Lung (tissue), 12 donors: Measurements from ENCODE around the gene STUB1. TPM values are rescaled to one million over a fixed set of nuclear protein-coding genes. Genes with fewer than 3 reads are reported as not detected.

Experiments
- ATAC-seq: fragments of 200-7000 bp; cut with Tn5 transposase; one replicate; pipeline ENCODE4 v1.9.1; 2020; ENCODE audit warnings: moderate number of reproducible peaks; ENCODE audit not compliant: insufficient read depth, low FRiP score
- DNase-seq, 3 donors: peaks; one replicate each; pipeline ENCODE4 v3.0.0-alpha.2; 2013 to 2017
- H3K27ac ChIP-seq, 2 donors: one replicate each; pipeline ENCODE4 v1.5.1; 2013; ENCODE audit warnings: mild to moderate bottlenecking in 2 of 2, moderate library complexity in 2 of 2, control low read depth in 1 of 2, inconsistent platforms in 1 of 2, low read depth in 1 of 2, low read length in 1 of 2
- H3K27me3 ChIP-seq, 3 donors: one replicate each; pipeline ENCODE4 v1.5.1; 2013; ENCODE audit warnings: low read length in 2 of 3; ENCODE audit not compliant: control insufficient read depth in 3 of 3, insufficient read depth in 3 of 3
- H3K36me3 ChIP-seq, 4 donors: one replicate each; pipeline ENCODE4 v1.5.1; 2013; ENCODE audit warnings: low read length in 4 of 4, mild to moderate bottlenecking in 1 of 4, moderate library complexity in 1 of 4; ENCODE audit not compliant: control insufficient read depth in 4 of 4, insufficient read depth in 4 of 4
- H3K4me1 ChIP-seq, 5 donors: one replicate each; pipeline ENCODE4 v1.5.1; 2013; ENCODE audit warnings: low read length in 5 of 5, mild to moderate bottlenecking in 2 of 5, moderate library complexity in 1 of 5; ENCODE audit not compliant: control insufficient read depth in 5 of 5, insufficient read depth in 5 of 5
- H3K4me3 ChIP-seq: one replicate; pipeline ENCODE4 v1.5.1; 2013; ENCODE audit warnings: mild to moderate bottlenecking, control low read depth, moderate library complexity
- H3K9ac ChIP-seq, 2 donors: one replicate each; pipeline ENCODE4 v1.5.1; 2013; ENCODE audit warnings: low read length in 2 of 2, control low read depth in 1 of 2; ENCODE audit not compliant: insufficient read depth in 1 of 2
- H3K9me3 ChIP-seq, 4 donors: one replicate each; pipeline ENCODE4 v1.5.1; 2013; ENCODE audit warnings: low read length in 3 of 4, mild to moderate bottlenecking in 1 of 4, moderate library complexity in 1 of 4; ENCODE audit not compliant: control insufficient read depth in 4 of 4, insufficient read depth in 3 of 4
- CTCF ChIP-seq: IDR thresholded peaks from 2 replicates; pipeline ENCODE4 v1.5.1; 2012; ENCODE audit warnings: mild to moderate bottlenecking; ENCODE audit errors: control extremely low read depth, extremely low read depth
- WGBS, 2 donors: extraction: QIAGEN DNeasy Blood & Tissue Kit; methylation state at CpG; one replicate each; pipeline ENCODE4 v1.1.7; 2013; 5-methylcytosine and 5-hydroxymethylcytosine counted together
- polyA plus RNA-seq, 2 donors: library from polyadenylated mRNA; stranded (reverse); fragments of 200-250 nt; gene quantifications; one replicate each; pipeline ENCODE4 v1.2.1, GENCODE V29; 2013
- total RNA-seq, 2 donors: library from RNA; depleted of rRNA in 1 of 2; stranded (reverse); fragments of >200 nt in 1 of 2; gene quantifications; one replicate each; pipeline ENCODE4 v1.2.1, GENCODE V29; 2014 to 2021
- donor health status: control.
- donor health status: control.
- donor health status: Bipolar disorder and iron deficiency.
- donor health status: healthy.
- donor health status: DM: yes; HTN: yes; CAD: no.

Gene STUB1
- total and polyA plus RNA-seq, 4 donors = 58.8 to 131 (median 122) TPM

GRCh38 chr16:718389-718788 lies 38.2 kb downstream of the STUB1 start:
- no peak for ATAC-seq
- TF ChIP-seq CTCF = no peak
- Histone ChIP-seq H3K36me3 (no peaks in the 10 kb centered on the region), H3K27me3 (peaks cover 0 to 9% (median 0%) of the 10 kb centered on the region in 3 donors), H3K27ac (no peak overlapping the region), H3K4me3 (no peak overlapping the region), H3K9ac (no peak overlapping the region), H3K4me1 (peaks cover 0 to 30% (median 13%) of the 10 kb centered on the region in 5 donors), H3K9me3 (no peaks in the 10 kb centered on the region)
- no peak for DNase-seq
- WGBS, 2 donors = 89 to 93% methylated on average over 9 of the region's 9 CpGs

- Histone ChIP-seq H3K4me1 (peaks cover 0 to 30% (median 13%) of the 10 kb centered on the region in 5 donors), H3K27ac (no peak overlapping the region), H3K27me3 (peaks cover 0 to 9% (median 0%) of the 10 kb centered on the region in 3 donors), H3K9me3 (no peaks in the 10 kb centered on the region), H3K9ac (no peak overlapping the region), H3K36me3 (no peaks in the 10 kb centered on the region), H3K4me3 (no peak overlapping the region)
- WGBS, 2 donors = 77 to 79% methylated on average over 6 of the region's 6 CpGs
- DNase-seq = no peak
- no peak for TF ChIP-seq CTCF
- ATAC-seq = no peak
These were observed 38.7 kb downstream of the STUB1 start for GRCh38 chr16:718922-719321.

- peaks cover 0 to 30% (median 13%) of the 10 kb centered on the region in 5 donors for H3K4me1 ChIP-seq
- H3K4me3 ChIP-seq = no peak overlapping the region
- H3K9me3 ChIP-seq = no peaks in the 10 kb centered on the region
- ATAC-seq (no peak), DNase-seq (no peak)
- no peak for TF ChIP-seq CTCF
- no peaks in the 10 kb centered on the region for H3K36me3 ChIP-seq
- peaks cover 0 to 9% (median 0%) of the 10 kb centered on the region in 3 donors for H3K27me3 ChIP-seq
- H3K9ac ChIP-seq = no peak overlapping the region
- peak overlapping the region in 1 of 2 donors; percentile 91 for H3K27ac ChIP-seq
- 11 to 12% methylated on average over 16 of the region's 16 CpGs for WGBS, 2 donors
These were observed 39.7 kb downstream of the STUB1 start for GRCh38 chr16:719815-720446.
